Measurements from ENCODE around the gene FBXO5. TPM values are rescaled to one million over a fixed set of nuclear protein-coding genes. Genes with fewer than 3 reads are reported as not detected.

The FBXO5 gene
- total RNA-seq, result 2.9 and 5.8 TPM in 2 replicates

GRCh38 chr6:152982904-152983636, at the start of gene FBXO5:
Gene FBXO5 (minus strand): TSS chr6:152983041. CDS start chr6:152982959, 82 bp downstream.

GRCh38 chr6:153002613-153003365, 19.9 kb upstream of the FBXO5 start, which contains the start of gene MTRF1L:
Gene MTRF1L (minus strand): TSS chr6:153002709. CDS start chr6:153002685, 24 bp downstream.

Other genes with a start within 250 kb of the FBXO5 start
- gene VIP, start 232.2 kb downstream of the FBXO5 start, total RNA-seq, result 0.10 TPM in 1 of 2 replicates, not detected in the other
- gene MTRF1L, start 19.7 kb upstream of the FBXO5 start, total RNA-seq, result 18.3 and 20.7 TPM in 2 replicates
- gene RGS17, start 148.2 kb upstream of the FBXO5 start, total RNA-seq, result 13.9 and 30.3 TPM in 2 replicates